ENCODE results near the gene METTL17.
"Not testable (repeated sequence)": the region's sequence is repeated elsewhere in the genome, so short reads cannot be mapped to it uniquely, and the experiment has no call there.

METTL17 gene

DNA sequence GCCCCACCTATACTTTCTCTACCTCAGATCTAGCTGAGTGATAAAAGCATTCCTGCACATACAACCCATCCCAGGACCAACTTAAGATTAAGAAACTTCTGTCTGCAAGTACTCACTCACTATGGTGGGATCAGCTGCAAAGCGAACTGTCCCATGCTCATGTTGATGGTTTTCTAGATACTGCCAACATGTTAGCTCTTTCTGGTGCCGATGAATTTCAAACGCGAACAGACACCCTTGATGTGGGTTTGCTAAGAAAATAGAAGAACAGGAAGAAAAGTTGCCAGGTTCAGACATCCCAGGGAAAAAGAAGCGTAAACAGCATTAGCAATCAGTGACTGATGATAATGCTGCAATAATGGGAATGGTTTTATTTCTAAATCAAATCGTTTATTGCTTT lies 7.8 kb downstream of the METTL17 start:
- no peak for DNase-seq

DNA sequence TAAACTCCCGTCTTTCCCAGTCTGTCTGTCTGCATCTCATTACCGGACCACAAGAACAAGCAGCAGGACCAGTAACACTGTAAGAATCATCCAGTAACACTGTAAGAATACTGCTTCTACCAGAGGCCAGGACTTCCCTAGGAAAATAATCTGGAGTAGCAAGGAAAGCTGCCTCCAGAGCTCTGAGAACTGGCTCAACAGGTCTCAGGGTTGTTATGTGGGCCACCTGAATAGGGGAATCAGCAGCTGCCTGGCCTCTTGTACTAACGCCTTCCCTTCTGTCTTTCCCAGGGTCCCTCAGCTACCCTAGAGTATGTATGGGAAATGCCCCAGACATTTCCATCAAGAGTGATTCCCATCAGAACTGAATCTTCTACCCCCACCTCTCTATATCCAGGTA lies 8.4 kb downstream of the METTL17 start:
- DNase-seq, result no peak

DNA sequence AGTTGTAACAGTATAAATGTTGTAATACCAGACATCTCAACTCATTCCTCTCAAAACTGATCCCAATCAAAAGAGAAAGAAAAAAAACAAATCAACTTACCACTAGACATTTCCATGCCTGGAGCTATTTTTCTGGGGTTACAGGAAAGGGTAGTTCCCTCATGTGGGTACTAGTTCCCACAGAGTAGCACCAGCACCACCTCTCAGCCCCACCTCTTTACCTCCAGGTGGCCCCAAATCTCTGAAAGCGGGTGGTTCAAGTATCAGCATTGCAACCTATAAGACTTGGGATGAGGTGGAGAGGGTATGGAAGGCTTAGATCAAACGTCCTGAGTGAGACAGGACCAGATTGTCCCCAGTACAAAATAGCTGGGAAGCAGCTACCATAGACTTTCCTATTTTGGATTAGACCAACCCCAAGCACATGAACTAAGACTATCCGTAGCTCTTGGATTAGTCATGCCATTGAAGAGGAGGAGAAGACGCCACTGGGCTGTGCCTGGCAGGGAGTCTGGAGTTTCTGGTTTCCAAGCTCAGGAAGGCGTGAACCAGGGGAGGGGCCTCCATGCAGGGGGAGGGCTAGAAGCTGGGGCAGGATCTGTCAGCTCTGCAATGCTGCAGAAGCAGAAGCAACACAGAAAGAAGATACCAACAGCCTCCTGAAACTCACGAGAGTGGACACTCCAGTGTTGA lies 9.0 kb downstream of the METTL17 start, which contains the start of gene SLC39A2:
Gene SLC39A2 (plus strand): TSS at position 620 of the 693 bp plus-strand sequence. CDS start 154 bp downstream, outside the sequence.
- DNase-seq, result no peak

DNA sequence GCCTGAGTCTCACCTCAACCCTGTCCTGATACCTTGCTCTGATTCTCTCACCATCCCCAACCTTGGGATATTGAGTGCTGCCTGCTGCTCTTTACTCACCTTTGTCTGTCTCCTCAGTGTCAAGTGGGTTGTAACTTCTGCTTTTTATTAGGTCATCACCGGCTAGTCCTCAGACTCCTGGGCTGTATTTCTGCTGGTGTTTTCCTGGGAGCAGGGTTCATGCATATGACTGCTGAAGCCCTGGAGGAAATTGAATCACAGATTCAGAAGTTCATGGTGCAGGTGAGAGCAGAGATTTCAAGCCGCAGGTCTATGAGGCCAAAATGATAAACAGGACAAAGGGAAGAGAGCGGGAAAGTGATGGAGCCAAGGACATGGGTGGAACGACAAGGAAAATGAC lies 9.8 kb downstream of the METTL17 start:
- no peak for DNase-seq

DNA sequence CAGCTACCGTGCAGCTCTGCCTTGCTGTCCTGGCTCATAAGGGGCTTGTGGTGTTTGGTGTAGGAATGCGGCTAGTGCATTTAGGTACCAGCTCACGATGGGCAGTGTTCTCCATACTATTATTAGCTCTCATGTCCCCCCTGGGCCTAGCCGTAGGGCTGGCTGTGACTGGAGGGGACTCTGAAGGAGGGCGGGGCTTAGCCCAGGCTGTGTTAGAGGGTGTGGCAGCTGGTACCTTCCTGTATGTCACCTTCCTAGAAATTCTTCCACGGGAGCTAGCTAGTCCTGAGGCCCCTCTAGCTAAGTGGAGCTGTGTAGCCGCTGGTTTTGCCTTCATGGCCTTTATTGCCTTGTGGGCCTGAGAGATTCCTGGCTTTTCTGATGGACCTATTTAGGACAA lies 11.4 kb downstream of the METTL17 start:
- no peak for DNase-seq

DNA sequence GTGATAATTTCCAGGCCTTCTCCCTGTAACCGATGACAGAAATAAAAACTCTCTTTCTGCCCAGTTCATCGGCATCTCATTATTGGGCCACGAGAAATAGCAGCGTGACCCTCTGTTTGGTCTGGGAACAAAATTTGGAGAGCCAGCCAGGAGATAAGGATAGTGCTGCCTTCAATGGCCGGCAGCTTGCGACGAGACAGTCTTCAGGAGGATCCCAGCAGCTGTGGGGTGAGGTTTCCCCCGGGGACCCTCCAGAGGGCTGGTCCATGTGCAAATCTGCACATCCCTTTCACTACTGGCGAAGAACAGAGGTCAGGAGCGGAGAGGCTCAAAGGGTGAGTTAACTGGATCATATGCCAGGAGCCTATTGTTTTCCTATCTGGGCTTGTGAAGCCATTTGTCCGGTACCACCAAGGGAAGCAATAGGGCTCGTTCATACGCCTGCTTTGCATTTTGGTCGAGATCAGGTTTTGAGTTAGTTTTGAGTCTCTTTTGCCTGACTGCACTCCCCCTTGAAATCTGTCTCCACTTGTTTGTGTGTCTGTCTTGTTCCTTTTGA lies 14.1 kb downstream of the METTL17 start:
- DNase-seq, result no peak

DNA sequence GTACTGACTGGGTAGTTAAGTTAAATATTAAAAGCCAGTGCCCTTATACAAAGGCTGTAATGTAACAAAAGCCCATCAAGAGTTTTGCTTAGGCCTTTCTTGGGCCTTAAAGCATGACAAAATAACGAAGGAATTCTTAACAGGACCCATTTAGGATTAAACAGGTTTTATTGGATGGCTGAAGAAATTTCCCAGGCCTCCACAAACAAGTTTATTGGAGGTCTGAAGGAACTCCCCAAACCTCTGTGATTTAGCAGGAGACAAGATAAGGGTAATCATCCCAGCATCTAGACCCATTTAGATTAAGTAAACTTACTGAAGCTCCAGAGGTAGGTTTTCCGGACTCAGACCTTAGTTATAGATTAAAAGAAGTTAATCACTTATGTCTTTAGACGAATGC lies 19.9 kb downstream of the METTL17 start:
- DNase-seq, result not testable (repeated sequence)

DNA sequence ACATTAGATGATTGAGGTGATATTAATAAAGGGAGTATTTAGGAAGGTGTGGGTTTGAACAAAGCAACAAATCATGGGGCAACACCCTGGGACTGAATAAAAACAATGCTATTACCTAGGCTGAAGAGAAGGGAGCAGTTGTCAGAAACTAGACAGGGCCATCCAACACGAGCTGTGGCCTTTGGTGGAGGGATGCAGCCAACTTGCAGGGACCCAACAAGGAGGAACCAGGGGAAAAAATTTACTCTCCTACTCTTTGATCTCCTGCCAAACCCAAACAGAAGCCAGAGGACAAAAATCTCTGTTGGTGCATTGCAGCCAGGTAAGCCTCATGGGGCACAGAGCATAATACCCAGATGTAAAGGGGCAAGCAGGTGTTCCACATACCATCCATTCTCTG lies 21.4 kb downstream of the METTL17 start:
- DNase-seq, result no peak

DNA sequence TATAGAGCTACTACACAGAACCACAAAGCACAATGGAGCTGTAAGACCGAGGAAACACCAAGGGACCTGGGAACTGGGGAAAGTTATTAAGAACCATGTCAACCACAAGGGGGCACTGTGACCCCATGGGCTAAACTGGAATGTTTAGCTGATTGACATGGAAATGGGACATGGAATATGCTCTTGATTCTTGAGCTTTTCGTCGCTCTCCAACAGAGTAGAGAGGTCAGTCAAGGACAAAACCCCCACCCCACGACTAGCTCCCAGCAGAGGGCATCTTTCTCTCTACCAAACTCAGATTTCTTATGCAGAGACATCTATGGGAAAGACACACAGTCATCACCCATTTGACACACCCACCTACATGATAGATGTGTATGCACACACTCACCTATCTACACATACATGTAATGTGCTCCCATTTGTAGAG lies 25.0 kb downstream of the METTL17 start:
- DNase-seq, result peak; percentile 91

DNA sequence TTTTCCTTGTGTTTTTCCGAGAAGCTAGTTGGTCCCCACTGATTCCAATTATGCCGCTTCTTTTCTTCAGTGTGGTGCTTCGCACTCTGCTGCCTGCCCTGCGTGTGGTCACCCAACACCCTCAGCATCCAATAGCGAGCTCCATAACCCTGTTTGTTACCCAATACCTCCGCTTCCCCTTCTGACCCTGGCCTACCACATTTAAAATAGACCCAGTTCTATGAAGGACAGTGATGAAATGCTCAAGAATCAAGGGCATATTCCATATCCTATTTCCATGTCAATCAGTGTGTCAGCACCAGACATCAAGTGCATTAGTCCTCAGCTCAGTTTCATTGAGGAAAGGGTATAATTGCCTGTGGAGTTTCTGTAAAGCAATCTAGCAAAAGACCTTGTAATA lies 25.5 kb downstream of the METTL17 start:
- no peak for DNase-seq

DNA sequence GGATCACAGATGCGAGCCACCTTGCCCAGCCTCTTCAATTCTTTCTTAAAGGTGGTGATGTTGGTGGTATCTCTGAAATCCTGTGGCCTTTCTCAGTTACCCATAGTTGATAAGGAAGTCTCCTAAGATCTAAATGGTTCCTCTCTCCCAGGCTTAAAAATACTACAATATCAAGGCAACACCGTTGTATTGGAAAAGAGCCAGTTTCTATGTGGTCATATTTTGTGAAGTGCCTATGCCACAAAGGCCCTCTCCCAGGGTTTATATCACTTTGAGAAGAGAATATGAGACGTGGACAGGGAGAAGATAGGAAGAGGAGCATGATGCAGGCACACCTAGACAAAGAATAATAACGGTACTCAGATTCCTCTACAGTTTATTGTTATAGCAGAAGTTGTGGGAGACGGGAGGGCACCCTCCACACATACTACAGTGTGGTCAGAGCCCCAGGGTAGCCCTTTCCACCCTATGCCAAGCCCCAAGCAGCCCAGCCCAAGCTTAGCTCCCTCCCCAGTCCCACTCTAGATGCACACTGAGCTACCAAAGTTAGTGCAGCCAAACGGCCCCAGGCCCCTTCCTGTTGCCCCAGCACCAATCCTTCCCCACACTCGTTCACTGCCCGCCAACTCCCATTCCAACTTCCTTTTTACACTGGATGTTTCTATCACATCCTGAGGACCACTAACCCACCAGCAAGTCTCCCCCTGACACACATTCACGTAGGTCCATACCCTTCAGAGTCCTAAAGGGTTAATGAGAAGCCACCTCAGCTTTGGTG lies 26.8 kb downstream of the METTL17 start:
- no peak for DNase-seq

DNA sequence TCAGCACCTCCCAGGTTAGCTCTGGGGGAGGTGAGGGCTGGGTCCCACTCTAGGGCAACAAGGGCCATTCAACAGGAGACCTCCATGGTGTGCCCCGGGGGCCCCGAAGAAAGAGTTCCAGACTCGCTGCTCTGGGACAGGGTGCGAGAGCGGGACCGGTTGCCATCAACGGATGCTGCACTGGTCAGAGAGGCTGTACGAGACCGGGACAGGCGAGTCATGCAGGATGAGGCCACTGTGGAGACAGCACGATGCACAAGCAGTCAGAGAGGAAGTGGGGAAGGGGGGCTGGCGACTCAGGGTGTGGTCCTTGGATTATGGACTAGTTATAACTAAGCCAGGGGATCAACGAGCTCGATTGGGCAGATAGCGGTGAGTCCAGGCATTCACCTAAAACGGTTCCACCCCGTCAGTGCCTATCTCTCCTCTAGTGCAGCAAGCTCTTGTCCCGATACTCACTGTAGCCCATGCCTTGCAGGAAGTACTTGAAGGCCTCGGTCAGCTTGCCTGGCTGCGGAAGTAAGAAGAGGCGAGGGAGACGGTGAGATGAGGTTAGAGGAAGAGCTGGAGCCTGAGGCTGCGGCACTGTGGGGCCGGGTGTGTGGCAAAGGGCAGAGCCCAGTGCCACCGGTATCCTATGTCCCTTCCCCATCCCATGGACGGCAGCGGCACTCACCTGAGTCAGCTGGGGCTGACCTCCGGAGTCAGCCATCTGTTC lies 27.9 kb downstream of the METTL17 start:
- DNase-seq, result no peak

DNA sequence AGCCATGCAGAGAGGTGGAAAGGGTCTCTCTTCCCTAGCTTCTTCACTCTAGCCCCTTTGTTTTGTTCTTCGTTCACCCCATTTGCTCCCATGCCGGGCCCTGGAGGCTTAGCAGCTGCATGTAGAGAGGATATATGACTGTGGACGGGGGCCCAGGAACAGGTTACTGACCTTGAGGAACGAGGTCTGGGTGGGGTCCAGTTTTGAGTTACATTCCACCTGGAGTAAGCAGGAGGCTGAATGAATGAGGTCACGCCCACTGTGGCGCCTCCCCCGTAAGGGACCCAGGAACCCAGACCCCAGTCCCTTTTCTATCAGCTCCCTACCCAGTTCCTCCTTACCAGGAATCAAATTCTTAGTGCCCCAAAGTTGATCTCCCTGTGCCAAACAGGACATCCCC lies 28.5 kb downstream of the METTL17 start:
- DNase-seq, result no peak

DNA sequence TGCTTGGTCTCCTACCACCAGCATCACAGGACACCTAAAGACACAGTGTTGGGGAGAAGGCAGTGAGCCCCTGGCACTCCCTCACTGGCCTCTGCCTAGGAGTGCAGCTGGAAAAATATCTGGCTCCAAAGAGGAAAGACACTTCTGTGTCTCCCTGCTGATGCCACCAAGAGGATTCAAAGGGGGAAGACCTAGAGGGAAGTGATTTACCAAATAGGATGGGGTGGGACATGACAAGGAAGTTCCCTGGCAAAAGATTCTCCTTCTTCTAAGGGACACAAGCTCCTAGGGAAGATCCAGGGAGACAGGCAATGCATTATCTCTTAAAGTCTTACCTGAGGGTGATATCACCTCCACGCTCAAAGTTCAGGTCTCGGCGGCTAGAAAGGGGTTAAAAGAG lies 29.0 kb downstream of the METTL17 start:
- DNase-seq, result no peak

DNA sequence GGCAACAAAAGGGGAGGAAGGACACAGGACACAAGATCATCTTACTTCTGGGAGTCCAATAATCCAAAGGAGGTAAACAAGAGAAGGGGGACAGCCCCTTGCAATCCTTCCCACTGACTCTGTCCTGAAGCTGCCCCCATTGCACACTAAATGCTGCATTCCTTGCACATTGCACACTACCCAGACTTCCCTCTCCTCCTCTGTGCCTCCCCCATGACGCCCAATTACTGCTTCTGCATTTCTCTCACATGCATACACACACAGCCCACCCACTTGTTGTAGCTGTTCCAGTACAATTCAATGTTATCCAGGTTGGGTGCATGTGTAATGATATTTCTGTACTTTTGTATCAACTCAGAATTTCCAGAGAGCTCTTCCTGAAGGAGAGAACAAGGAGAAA lies 29.6 kb downstream of the METTL17 start:
- no peak for DNase-seq

DNA sequence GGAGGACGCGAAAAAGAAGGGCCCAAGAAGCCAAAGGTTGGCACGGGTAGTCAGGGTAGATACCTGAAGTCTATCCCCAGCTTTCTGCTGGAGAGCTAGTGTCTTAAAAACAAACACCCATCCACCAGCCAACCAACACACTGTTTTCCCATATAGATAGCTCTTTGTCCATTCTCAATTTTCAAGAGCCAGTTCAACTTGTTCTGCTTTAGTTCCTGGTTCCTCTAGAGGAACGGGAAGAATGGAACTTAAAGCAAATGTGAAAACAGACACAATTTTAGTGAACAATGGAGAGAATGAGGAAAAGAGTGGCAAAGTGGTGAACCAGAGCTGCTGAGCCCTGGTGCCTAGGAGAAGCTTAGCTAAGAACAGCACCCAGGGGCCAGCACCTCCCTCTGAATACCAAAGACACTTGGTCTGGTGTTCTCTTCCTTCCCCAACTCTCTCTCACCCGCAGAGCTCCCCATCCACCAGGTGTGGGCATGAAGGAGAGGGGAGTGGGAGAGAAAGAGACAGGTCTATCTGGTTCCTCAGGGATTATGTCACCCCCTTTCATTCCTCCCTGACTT lies 31.3 kb downstream of the METTL17 start:
- no peak for DNase-seq

DNA sequence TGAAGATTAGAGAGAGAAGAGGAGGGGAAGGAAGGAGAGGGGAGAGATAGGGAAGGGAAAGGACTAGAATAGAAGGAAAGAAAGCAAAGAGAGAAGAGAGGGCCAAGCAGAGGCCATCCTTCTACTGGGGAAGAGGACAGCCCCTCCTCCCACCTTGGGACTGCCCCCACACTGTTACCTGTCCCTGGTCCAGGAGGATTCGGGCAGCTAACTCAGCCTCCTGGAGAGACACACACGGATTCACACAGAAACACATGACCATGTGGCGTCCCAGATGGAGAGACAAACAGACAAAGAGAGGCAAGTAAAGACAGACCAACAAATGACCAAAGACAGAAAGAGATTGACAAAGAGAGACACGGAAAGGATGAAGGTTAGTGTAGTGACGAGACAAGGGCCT lies 32.9 kb downstream of the METTL17 start:
- no peak for DNase-seq

DNA sequence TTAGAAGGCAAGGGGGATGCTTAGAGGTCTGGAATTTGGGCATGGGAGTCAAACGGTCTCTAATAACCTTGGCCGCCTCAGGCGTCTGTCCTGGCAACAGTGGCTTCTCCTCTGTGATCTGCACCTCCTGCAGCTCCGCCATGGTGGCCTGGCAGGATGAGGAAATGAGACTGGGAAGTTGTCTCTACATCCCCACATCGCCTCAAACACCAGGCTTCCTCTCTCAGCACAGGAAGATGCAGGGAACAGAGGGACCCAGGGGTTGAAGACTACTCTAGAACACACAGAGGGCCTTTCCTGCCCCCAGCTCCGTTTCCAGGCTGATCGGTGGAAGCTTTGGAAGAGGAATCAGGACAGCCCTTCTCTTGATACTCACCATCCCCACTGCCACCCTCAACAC lies 33.4 kb downstream of the METTL17 start:
- DNase-seq, result no peak

DNA sequence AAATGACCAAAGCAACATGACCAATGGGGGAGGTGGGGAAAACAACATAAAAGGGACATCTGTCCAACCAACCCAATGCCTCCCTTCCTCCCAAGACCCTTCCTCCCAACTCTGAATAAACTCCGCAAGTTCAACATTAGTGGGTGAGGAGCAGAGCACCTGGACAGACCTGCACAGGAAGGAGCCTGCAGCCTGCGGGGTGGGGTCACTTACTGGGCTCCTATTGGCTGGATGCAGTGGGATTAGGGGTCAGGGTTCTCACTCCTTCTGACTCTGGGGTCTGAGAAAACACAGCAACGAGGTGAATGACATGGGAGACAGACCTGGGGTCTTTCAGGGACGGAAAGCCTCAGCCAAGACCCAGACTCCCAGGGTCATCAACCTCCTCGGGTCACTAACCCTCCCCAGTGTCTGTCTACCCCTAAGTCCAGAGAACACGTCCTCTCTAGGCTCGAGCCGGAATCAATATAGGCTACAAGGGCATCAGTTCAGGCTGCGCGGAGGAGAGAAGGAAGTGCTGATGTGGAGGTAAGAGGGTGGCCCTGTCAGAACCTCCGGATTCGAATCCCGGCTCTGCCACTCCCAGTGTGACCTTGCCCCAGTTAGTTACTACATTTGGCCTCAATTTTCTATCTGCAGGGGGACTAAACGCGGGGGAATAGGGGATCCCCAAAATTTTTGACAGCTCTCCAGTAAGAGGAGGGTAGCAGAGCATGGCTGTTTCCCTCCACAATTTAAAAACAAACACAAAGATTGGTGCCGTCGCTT lies 34.2 kb downstream of the METTL17 start:
- DNase-seq, result no peak

DNA sequence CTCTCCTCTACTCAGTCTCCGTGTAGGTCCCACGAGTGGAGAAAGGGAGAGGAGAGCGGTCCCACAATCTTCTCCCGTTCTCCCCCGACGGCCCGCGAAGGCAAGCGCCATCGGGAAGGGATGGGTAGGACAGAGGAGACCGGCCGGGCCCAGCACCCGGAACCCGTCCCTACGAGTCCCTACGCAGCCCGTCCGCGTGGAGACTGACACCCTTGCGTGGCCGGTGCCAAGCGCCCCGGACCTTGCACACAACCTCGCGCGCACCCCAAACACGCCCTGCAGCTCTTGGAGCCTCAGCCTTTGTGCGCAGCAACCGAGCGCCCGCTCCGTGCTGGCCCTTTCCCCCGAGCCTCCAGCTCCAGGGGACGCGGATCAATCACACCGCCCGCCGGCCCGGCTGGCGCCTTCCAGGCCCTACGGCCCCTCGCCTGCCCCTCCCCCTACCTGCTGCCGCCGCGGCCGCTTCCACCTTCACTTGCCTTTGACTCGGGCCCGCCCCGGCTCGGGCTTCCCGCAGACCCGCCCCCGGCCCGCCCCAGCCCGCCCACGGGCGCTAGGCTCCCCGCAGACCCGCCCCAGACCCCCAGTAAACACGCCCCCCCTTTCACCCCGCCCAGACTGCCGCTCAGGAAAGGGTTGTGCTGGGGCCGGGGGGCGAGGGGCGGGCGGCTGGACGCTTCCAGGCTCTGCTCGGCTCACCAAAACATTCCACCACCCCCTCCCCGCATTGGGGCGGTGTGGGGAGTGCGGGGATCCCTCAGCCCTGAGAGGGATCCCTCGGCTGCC lies 35.0 kb downstream of the METTL17 start, which contains the start of gene NDRG2:
Gene NDRG2 (minus strand): TSS at position 477 of the 786 bp plus-strand sequence. CDS start 1,746 bp downstream, outside the sequence.
- peak; percentile 60 for DNase-seq
